GM11168 (cell line): ENCODE data around the gene AFAP1L1.
"Not testable (repeated sequence)": the region's sequence is repeated elsewhere in the genome, so short reads cannot be mapped to it uniquely, and the experiment has no call there.

ENCODE experiments used
- in situ Hi-C: fragments of 300-500 bp; cut with MboI; formaldehyde crosslinking; loops from one replicate; pipeline ENCODE4 v1.12.0; 2022; ENCODE audit warnings: low sequenced_read_pairs; ENCODE audit not compliant: unreplicated experiment

The AFAP1L1 gene

DNA sequence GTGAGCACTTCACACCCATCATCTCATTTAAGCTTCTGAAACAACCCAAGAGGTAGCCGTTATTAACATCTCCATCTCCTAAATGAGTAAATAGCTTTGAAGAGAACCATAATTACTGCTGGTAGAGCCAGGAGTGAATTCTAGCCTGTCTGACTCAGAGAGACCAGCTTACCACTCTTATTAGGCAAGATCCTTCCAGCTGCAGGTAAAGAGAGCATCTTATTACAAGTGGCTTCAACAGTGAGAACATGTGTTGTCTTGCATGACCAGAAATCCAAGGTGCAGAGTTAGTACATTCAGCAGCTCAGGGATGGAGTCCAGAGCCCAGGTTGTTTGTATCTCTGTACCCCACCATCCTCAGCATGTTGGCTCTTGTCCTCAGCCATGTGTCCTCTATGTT lies 10.9 kb upstream of the AFAP1L1 start:
- in situ Hi-C loops: no loop called here

DNA sequence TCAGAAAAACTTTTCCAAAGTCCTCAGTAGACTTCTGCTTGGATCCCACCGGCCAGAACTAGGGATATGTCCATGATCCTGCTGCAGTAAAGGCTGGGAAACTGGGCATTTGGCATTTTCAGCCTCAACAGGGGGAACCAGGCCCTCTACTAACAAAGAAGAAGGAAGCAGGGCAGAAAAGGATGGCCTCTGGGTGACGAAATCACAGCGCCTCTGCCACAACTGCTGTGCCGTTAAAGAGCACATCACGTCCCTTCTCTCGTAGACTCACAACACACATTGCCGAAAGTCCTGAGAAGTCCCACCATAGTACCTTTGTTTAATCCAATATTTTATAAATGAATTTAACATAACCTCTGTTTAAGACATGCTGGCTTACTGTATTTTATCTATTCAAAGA lies 10.4 kb upstream of the AFAP1L1 start:
- in situ Hi-C loops: no loop called here

DNA sequence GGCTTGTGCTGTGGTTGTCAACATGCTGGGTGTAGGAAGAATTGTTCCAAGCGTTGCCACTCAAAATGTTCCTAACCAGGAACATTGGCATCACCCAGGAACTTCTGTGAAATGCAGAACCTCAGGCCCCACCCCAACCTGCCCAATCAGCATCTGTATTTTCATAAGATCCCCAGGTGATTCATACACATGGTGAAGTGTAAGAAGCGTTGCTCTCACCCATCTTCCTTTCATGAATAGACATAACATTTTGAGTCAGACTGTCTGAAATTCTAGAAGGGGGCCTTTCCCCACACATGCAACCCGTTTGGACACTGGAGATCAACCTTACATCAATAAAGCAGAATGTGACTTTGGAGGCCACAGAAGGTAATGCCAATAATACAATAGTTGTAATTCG lies 9.3 kb upstream of the AFAP1L1 start:
- in situ Hi-C loops: no loop called here

DNA sequence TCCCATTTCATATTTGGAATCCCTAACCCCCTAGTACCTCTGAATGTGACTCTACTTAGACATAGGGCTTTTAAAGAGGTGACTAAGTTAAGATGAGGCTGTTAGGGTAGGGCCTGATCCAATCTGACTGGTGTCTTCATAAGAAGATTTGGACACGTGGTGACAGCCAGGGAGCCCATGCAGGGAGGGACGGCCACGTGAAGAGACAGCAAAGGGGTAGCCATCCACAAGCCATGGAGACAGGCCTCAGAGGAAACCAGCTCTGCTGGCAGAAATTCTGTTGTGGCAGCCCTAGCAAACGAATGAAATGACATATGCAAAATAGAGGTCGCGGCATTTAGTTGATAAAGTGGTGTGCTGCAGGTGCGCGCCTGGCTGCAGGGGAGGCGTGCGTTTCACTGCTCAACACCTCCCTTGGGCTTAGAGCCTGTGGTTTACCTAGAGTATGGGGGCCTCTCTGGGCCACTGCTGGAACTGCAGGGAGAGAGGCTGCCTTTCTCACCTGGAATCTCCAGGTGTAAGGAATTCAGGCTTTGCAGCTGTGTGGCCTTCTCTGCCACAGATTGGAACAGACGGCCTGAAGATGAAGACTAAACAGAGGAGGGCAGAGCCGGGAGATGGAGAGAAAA lies 7.1 kb upstream of the AFAP1L1 start:
- in situ Hi-C loops: no loop called here

DNA sequence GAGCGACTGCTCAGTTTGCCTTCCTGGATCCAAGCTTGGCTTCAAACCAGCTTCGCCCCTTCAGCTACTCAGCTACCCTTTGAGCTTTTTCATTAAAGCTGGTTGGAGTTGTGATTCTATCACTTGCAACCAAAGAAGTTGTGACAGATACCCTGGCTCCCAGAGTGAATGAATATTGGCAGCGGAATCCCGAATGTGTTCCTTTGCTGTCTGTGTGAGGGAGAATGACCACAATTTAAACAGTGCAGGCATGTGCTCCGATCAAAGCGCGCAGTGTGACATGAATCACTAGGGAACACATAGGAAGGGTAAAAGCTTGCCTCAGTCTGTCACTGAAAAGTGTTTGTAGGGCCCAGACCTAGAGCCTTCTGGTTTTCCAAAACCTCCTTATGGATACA lies 6.6 kb upstream of the AFAP1L1 start:
- in situ Hi-C loops: no loop called here

DNA sequence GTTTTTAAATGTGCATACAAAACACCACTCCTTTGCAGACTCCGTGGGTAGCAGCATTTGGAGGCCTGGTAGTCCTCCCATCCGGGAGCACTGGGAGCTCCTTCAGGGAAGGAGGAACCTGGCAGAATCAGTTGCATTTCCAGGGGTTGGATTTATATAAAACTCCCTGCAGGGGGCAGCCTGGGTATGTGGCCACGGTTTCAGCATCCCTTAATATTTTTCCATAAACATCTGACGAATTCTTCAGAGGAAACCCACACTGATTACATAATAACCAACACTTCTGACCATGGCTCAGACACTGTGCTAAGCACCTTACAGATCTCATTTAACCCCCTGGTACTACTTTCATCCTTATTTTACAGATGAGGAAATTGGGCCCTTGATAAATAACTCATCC lies 6.1 kb upstream of the AFAP1L1 start:
- in situ Hi-C loops: no loop called here

- in situ Hi-C loops: no loop called here
Observed at GRCh38 chr5:149267241-149267973, 4.3 kb upstream of the AFAP1L1 start.

GRCh38 chr5:149268928-149269557 lies 2.6 kb upstream of the AFAP1L1 start:
- in situ Hi-C loops: no loop called here

GRCh38 chr5:149271195-149271715 lies 404 bp upstream of the AFAP1L1 start:
- in situ Hi-C loops: no loop called here

- in situ Hi-C loops: not testable (repeated sequence)
Observed at GRCh38 chr5:149272781-149273180, 1.1 kb downstream of the AFAP1L1 start.

- in situ Hi-C loops: no loop called here
Observed at GRCh38 chr5:149273237-149273636, 1.6 kb downstream of the AFAP1L1 start.

- in situ Hi-C loops: no loop called here
Observed at GRCh38 chr5:149273950-149274349, 2.3 kb downstream of the AFAP1L1 start.

DNA sequence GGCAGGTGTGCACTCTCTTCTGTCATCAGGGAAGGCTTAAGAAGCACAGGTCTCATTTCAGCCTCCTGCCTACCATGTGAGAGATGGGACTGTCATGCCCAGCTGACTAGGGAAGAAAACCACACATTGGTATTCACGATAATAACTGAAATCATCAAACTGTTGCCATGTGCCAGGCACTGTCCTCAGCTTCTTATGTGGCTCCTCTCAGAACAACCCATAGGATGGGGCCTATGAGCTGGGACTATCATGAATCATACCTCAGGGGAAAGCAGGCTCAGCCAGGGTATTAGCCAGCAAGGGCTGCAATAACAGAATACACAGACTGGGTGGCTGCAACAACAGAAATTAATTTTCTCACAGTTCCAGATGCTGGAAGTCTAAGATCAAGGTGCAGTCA lies 3.3 kb downstream of the AFAP1L1 start:
- in situ Hi-C loops: no loop called here

GRCh38 chr5:149277801-149278200 lies 6.1 kb downstream of the AFAP1L1 start:
- in situ Hi-C loops: no loop called here

DNA sequence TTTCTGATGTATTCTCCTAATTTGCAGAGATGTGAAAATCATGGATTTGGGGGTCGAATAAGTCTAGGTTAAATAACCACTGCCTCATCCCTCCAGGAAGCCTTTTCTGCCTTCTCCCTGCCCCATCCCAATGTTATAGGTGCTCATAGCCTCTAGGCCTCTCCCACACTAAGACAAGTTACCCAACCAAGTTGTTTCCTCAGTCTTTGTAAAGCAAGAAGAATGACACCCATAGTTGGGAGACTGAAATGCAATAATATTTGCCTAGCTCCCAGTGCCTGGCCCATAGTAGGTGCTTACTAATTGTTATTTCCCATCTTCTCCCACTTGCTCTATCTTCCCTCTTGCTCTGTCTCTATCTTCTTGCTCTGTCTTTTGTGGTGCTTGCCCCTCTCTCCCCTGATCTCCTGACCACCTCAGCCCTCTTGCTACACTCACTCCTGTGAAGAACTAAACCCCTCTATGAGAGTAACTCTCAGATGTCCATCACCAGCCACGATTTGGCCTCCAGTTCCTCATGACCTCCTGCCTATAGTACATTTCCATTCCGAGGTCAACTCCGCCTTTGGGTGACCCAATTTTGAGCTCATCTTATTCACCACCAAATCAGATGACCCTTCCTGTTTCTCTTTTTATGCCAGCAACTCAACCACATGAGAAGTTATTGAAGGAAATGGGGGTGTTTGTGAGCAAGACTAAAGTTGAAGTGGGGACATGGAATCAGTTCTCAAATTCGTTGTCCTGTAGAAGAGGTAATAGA lies 7.0 kb downstream of the AFAP1L1 start:
- in situ Hi-C loops: no loop called here

DNA sequence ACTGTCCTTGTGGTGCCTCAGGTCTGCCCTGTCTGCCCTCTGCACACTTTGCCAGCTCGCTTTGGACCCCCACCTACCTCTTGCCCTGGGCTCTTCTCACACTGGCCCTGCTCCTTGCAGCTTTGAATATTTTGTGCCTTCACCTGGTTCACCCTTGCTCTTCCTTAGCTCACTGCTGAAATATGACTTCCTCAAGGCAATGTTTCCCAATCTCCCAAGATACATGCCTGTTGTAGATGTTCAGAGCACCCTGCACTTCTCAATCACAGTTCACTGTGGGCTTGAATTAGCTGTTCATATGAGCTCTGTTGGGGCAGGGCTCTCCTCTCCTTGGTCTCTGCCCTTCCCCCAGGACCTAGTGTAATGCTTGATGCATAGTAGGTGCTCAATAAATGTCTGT lies 8.0 kb downstream of the AFAP1L1 start:
- in situ Hi-C loops: no loop called here

DNA sequence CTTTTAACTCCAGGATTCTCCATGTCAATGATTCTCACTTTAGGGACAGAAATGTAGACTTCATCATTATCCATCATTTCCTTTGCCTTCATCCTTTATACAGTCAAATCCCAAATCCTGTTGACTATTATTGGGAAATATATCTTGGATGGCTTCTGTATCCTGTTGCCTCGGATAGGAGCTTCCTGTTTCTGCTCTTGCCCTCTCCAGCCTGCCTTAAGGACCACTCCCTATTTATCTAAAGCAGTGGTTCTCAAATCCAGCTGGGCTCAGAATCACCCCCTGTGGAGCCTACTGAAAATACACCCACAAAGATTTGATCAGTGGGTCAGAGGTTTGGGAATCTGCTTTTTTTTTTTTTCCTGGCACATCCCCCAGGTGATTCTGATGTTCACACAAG lies 8.5 kb downstream of the AFAP1L1 start:
- in situ Hi-C loops: no loop called here

DNA sequence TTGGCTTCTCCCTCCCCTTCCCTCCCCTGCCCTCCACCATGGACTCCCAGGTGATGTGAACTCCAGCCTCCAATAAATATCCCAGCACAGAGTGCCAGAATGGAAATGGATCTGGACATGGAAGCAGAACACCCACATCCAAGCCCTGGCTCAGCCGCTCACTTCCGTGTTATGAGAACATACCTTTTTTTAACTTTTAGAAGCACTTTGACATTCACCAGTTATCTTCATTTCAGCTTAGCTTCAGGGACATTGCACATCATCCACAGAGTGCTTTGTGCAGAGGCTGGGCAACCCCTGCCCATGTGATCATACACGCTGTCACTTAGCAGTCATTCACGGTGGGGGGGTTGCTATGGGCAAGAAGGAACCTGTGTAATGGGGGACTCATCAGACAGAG lies 9.1 kb downstream of the AFAP1L1 start:
- in situ Hi-C loops: no loop called here

DNA sequence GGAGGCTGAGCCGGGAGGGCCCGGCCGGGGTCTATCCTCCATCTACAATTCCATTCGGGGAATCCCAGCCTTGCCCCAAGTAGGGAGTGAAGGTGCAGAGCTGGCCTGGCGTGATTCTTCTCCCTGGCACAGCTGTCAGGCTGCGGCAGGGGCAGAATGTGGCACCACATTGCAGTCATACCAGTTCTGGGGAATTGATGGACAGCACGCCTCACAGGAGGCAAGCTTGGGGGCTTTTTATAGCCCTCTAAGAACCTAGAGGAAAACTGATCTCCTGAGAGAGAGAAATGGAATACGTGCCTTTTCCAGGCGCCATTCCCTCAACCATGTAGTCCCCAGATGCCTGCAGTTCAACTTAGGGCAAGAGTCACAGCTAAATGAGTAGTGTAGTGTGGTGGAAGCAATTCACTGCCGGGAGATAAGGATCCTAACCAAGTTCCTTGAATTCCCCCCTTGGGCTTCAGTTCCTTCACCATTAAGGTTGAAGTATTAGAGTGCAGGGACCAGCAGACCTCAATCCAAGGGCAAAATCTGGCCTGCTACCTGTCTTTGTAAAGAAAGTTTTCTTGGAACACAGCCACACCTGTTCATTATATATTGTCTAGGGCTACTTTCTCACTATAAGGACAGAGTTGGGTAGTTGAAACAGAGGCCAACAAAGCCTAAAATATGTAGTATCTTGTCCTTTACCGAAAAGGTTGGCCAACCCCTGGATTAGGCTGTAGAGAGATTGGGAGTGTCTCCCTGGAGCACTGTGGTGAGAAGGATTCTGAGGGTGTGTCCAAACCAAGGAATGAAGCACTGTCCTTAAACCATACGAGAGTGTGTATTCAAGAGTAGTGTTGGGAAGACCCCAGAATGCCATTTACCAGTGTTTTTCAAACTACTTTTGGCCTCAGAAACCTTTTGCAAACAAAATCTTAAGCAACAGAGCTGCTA lies 10.6 kb downstream of the AFAP1L1 start:
- in situ Hi-C loops: no loop called here

GRCh38 chr5:149282966-149283332 lies 11.3 kb downstream of the AFAP1L1 start:
- in situ Hi-C loops: no loop called here
